Endodermal cell (in vitro differentiated cells): Measurements from ENCODE around the gene MYBPC3. TPM values are rescaled to one million over a fixed set of nuclear protein-coding genes. Genes with fewer than 3 reads are reported as not detected.

Experiments used
- DNase-seq: peaks from one replicate; pipeline ENCODE4 v3.0.0-alpha.2; 2017
- H3K27ac ChIP-seq: 2 replicates; pipeline ENCODE4 v1.5.1; 2013; ENCODE audit warnings: mild to moderate bottlenecking, low read depth, low read length, moderate library complexity
- H3K27me3 ChIP-seq: 2 replicates; pipeline ENCODE4 v1.6.1; 2013; ENCODE audit warnings: mild to moderate bottlenecking, low read length, moderate library complexity; ENCODE audit not compliant: insufficient read depth, control insufficient read depth, poor library complexity, severe bottlenecking
- H3K36me3 ChIP-seq: 2 replicates; pipeline ENCODE4 v1.7.0; 2013; ENCODE audit warnings: mild to moderate bottlenecking, low read length, moderate library complexity; ENCODE audit not compliant: control insufficient read depth, insufficient read depth
- H3K4me1 ChIP-seq: one replicate; pipeline ENCODE4 v1.7.0; 2013; ENCODE audit warnings: low read length; ENCODE audit not compliant: control insufficient read depth, insufficient read depth
- H3K4me3 ChIP-seq: 2 replicates; pipeline ENCODE4 v1.5.1; 2013; ENCODE audit warnings: mild to moderate bottlenecking, low read length, moderate library complexity
- H3K9ac ChIP-seq: 2 replicates; pipeline ENCODE4 v1.6.1; 2013; ENCODE audit warnings: mild to moderate bottlenecking, low read length, moderate library complexity; ENCODE audit not compliant: poor library complexity, severe bottlenecking; ENCODE audit errors: extremely low read depth
- H3K9me3 ChIP-seq: 2 replicates; pipeline ENCODE4 v1.6.1; 2013; ENCODE audit warnings: mild to moderate bottlenecking, low read length, moderate library complexity; ENCODE audit not compliant: control insufficient read depth
- H3K27ac Mint-ChIP-seq: 2 replicates; pipeline ENCODE4 v1.8.0; 2020; ENCODE audit warnings: mixed read lengths
- H3K27me3 Mint-ChIP-seq: 2 replicates; pipeline ENCODE4 v1.8.0; 2021; ENCODE audit warnings: mild to moderate bottlenecking, mixed read lengths; ENCODE audit not compliant: insufficient read depth
- H3K36me3 Mint-ChIP-seq: 2 replicates; pipeline ENCODE4 v1.8.0; 2020; ENCODE audit warnings: low read depth, mixed read lengths
- H3K4me1 Mint-ChIP-seq: 2 replicates; pipeline ENCODE4 v1.8.0; 2020; ENCODE audit warnings: mixed read lengths
- H3K4me3 Mint-ChIP-seq: 2 replicates; pipeline ENCODE4 v1.8.0; 2020; ENCODE audit warnings: mild to moderate bottlenecking, moderate library complexity, mixed read lengths
- H3K9me3 Mint-ChIP-seq: 2 replicates; pipeline ENCODE4 v1.8.0; 2020; ENCODE audit warnings: mild to moderate bottlenecking, mixed read lengths
- CTCF ChIP-seq: fragments of 200-600 bp; sonication (generic); conservative IDR thresholded peaks from 2 replicates; pipeline ENCODE4 v1.5.0; 2021; ENCODE audit warnings: antibody characterized with exemption, mild to moderate bottlenecking
- WGBS, 2 experiments: methylation state at CpG; one replicate each; pipeline versions ENCODE4 v1.1.5 to v1.1.7; 2013; ENCODE audit warnings: missing lambda C conversion rate in 2 of 2, mixed read lengths in 1 of 2; ENCODE audit not compliant: insufficient coverage in 1 of 2, insufficient read length in 1 of 2; 5-methylcytosine and 5-hydroxymethylcytosine counted together
- total RNA-seq, 2 donors: library from RNA; stranded (reverse); fragmentation: NEBNext Ultra II Directional in 1 of 2; extraction: Animal tissue kit (Norgen Biotek cat#: 25700) in 1 of 2; gene quantifications; 2 replicates in 1 of 2; 3 replicates in 1 of 2; pipeline ENCODE4 v1.2.1, GENCODE V29; 2021

MYBPC3 gene
- total RNA-seq, 2 donors from 2014 or later, result 0.07 TPM; not detected in 1

DNA sequence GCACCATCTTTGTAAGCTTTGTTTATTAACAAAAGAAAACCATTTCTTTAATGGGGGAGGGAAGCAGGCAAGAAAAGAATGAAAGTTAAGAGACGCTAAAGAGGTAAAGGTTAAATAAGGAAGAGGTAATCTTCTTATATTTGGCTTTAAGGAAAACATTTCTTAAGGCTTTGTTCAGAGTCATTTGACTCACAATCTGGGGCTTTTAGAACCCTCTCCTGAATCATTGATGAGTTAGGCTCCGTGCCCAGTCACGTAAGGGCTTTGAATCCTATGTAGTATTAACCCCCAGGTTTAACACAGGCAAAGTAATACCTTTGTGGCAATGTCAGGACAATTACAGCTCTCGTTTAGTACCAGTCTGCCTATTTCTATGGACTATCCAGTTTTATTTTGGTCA is 56.5 kb downstream of the MYBPC3 start:
- no peaks in the 10 kb centered on the region for H3K9me3 Mint-ChIP-seq
- H3K36me3 Mint-ChIP-seq, result peaks cover 74% of the 10 kb centered on the region
- Histone ChIP-seq H3K27ac (no peak overlapping the region), H3K9ac (no peak overlapping the region), H3K36me3 (peaks cover 52% of the 10 kb centered on the region), H3K4me3 (no peak overlapping the region), H3K4me1 (no peaks in the 10 kb centered on the region), H3K9me3 (peaks cover 19% of the 10 kb centered on the region), H3K27me3 (no peaks in the 10 kb centered on the region)
- TF ChIP-seq CTCF, result no peak
- no peak overlapping the region for H3K27ac Mint-ChIP-seq
- WGBS, 2 experiments, result 98 to 100% methylated on average over 4 of the region's 4 CpGs
- no peaks in the 10 kb centered on the region for H3K27me3 Mint-ChIP-seq
- no peak overlapping the region for H3K4me3 Mint-ChIP-seq
- no peaks in the 10 kb centered on the region for H3K4me1 Mint-ChIP-seq
- DNase-seq, result no peak

DNA sequence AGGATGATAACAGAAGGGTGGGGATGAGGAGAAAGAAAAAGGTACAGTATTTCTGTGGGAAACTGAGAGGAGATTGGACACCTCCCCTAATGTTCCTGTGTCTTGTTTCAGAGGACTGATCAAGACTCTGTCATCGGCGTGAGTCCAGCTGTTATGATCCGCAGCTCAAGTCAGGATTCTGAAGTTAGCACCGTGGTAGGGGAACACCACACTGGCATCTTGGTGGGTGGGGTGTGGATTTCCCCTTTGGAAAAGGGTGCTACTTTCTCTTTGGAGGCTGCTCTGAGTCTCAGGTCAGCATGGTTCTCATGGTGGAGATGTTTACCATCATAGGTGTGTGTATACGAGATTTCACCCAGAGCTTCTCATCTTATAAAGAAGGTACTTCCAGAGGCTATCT is 57.1 kb downstream of the MYBPC3 start:
- Mint-ChIP-seq H3K36me3 (peaks cover 75% of the 10 kb centered on the region), H3K27ac (no peak overlapping the region), H3K4me3 (no peak overlapping the region), H3K27me3 (no peaks in the 10 kb centered on the region), H3K9me3 (no peaks in the 10 kb centered on the region), H3K4me1 (no peaks in the 10 kb centered on the region)
- 92 to 100% methylated on average over 3 to 5 of the region's 5 CpGs for WGBS, 2 experiments
- Histone ChIP-seq H3K27ac (no peak overlapping the region), H3K9ac (no peak overlapping the region), H3K27me3 (no peaks in the 10 kb centered on the region), H3K9me3 (peaks cover 19% of the 10 kb centered on the region), H3K4me1 (no peaks in the 10 kb centered on the region), H3K4me3 (no peak overlapping the region), H3K36me3 (peaks cover 48% of the 10 kb centered on the region)
- TF ChIP-seq CTCF, result no peak
- DNase-seq, result no peak

GRCh38 chr11:47289856-47290255 is 62.6 kb downstream of the MYBPC3 start:
- no peaks in the 10 kb centered on the region for H3K4me1 Mint-ChIP-seq
- no peaks in the 10 kb centered on the region for H3K9me3 Mint-ChIP-seq
- peaks cover 73% of the 10 kb centered on the region for H3K36me3 Mint-ChIP-seq
- WGBS, 2 experiments, result 95% methylated on average over 10 to 15 of the region's 15 CpGs
- Histone ChIP-seq H3K4me3 (no peak overlapping the region), H3K9me3 (no peaks in the 10 kb centered on the region), H3K4me1 (peaks cover 3% of the 10 kb centered on the region), H3K27me3 (no peaks in the 10 kb centered on the region), H3K9ac (no peak overlapping the region), H3K36me3 (peaks cover 55% of the 10 kb centered on the region), H3K27ac (no peak overlapping the region)
- no peaks in the 10 kb centered on the region for H3K27me3 Mint-ChIP-seq
- DNase-seq, result no peak
- H3K27ac Mint-ChIP-seq, result no peak overlapping the region
- TF ChIP-seq CTCF, result no peak
- no peak overlapping the region for H3K4me3 Mint-ChIP-seq
